WERI-Rb-1 (cell line): ENCODE results near the gene LRP5.

Source experiments
- DNase-seq: peaks from one replicate; pipeline ENCODE4 v3.0.0-alpha.2; 2020
- H3K27ac ChIP-seq: fragments of 250-450 bp; sonication (Bioruptor Pico); 2 replicates; pipeline ENCODE4 v1.5.1; 2020; ENCODE audit warnings: mild to moderate bottlenecking, moderate library complexity
- H3K27me3 ChIP-seq: fragments of 250-450 bp; sonication (Bioruptor Pico); 2 replicates; pipeline ENCODE4 v1.5.1; 2021; ENCODE audit warnings: mild to moderate bottlenecking, low read depth, moderate library complexity; ENCODE audit not compliant: insufficient read depth, severe bottlenecking
- H3K36me3 ChIP-seq: fragments of 250-450 bp; sonication (Bioruptor Pico); 2 replicates; pipeline ENCODE4 v1.5.1; 2020; ENCODE audit warnings: mild to moderate bottlenecking, moderate library complexity
- H3K4me3 ChIP-seq: 2 replicates; pipeline ENCODE4 v1.5.1; 2011; ENCODE audit warnings: low read depth, mild to moderate bottlenecking, control low read depth, low read length
- H3K9me3 ChIP-seq: fragments of 250-450 bp; sonication (Bioruptor Pico); 2 replicates; pipeline ENCODE4 v1.5.1; 2021; ENCODE audit warnings: mild to moderate bottlenecking, moderate library complexity; ENCODE audit not compliant: severe bottlenecking
- CTCF ChIP-seq: IDR thresholded peaks from 2 replicates; pipeline ENCODE4 v1.5.1; 2011; ENCODE audit warnings: low read depth, mild to moderate bottlenecking, control low read depth, inconsistent platforms, low read length

LRP5 gene

GRCh38 chr11:68401856-68402255, 89.5 kb downstream of the LRP5 start:
- Histone ChIP-seq H3K27ac (no peak overlapping the region; the same call in 1 of the 2 replicates), H3K9me3 (no peaks in the 10 kb centered on the region), H3K36me3 (peaks cover 10% of the 10 kb centered on the region; the same call in 1 of the 2 replicates), H3K27me3 (no peaks in the 10 kb centered on the region), H3K4me3 (no peak overlapping the region)
- no peak for TF ChIP-seq CTCF
- DNase-seq = no peak

DNA sequence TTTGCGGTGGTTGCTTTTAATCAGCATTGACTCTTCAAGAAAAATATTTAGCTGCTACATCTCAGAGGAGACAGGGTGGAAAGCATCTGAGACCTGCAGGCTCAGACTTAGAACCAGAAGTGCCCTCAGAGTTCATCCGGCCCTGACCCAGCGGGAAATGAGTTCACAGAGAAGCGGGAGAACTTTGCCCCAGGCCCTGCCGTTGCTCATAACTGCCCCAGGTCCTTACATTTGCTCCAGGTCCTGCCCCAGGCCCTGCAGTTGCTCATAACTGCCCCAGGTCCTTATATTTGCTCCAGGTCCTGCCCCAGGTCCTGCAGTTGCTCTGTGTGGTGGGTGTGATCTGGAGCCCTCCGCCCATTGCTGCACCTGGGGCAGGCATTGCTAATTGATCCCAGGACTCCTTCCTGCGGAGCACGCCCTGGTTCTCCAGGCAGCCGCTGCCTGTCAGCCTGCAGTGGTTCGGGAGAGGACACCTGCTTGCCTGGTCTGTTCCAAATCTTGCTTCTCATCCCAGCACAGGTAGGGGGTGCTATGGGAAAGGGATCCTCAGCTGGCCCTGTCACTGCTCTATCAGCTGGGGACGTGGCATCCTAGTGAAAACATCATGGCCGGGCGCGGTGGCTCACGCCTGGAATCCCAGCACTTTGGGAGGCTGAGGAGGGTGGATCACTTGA, 90.1 kb downstream of the LRP5 start:
- Histone ChIP-seq H3K27ac (no peak overlapping the region; the same call in 1 of the 2 replicates), H3K9me3 (no peaks in the 10 kb centered on the region), H3K36me3 (peaks cover 10% of the 10 kb centered on the region; the same call in 1 of the 2 replicates), H3K27me3 (no peaks in the 10 kb centered on the region), H3K4me3 (no peak overlapping the region)
- DNase-seq = peak; percentile 19
- peak; percentile 46; the same call in 1 of the 2 replicates for TF ChIP-seq CTCF

DNA sequence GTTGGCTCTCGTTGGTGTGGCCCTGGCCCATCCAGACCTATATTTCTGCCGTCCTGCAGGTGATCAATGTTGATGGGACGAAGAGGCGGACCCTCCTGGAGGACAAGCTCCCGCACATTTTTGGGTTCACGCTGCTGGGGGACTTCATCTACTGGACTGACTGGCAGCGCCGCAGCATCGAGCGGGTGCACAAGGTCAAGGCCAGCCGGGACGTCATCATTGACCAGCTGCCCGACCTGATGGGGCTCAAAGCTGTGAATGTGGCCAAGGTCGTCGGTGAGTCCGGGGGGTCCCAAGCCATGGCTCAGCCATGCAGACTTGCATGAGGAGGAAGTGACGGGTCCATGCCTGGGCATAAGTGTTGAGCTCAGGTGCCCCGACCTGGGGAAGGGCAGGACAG, 91.0 kb downstream of the LRP5 start:
- no peaks in the 10 kb centered on the region for H3K27me3 ChIP-seq
- H3K4me3 ChIP-seq = no peak overlapping the region
- TF ChIP-seq CTCF = no peak
- H3K27ac ChIP-seq = no peak overlapping the region
- H3K9me3 ChIP-seq = no peaks in the 10 kb centered on the region
- no peak for DNase-seq
- H3K36me3 ChIP-seq = peaks cover 11% of the 10 kb centered on the region; the same call in 1 of the 2 replicates

DNA sequence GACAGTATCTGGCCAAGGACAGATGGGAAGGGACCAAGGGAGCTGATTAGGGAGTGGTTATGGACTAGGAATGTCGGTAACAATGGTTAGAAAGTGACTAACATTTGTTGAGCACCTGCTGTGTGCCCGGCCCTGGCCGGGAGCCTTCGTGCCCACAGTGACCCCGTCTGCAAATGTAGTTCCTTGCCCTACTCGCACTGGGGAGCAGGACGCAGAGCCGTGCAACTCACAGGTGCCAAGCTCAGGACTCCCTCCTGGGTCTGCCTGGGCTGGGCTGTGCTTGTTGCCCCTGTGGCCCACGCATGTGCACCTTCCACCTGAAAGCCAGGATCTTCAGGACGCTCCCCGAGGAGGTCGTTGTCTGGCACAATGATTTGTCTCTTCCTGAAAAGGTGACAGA, 91.4 kb downstream of the LRP5 start:
- no peak for TF ChIP-seq CTCF
- peaks cover 13% of the 10 kb centered on the region for H3K36me3 ChIP-seq
- no peaks in the 10 kb centered on the region for H3K9me3 ChIP-seq
- DNase-seq = no peak
- H3K27me3 ChIP-seq = no peaks in the 10 kb centered on the region
- H3K27ac ChIP-seq = no peak overlapping the region
- H3K4me3 ChIP-seq = no peak overlapping the region

GRCh38 chr11:68406324-68407313, 94.2 kb downstream of the LRP5 start:
- no peak for TF ChIP-seq CTCF
- Histone ChIP-seq H3K4me3 (no peak overlapping the region), H3K9me3 (no peaks in the 10 kb centered on the region), H3K27me3 (no peaks in the 10 kb centered on the region), H3K27ac (no peak overlapping the region), H3K36me3 (peaks cover 30% of the 10 kb centered on the region)
- no peak for DNase-seq
